Coronary artery (tissue), 2 donors: Measurements from ENCODE around the gene CAPN15.

Experiments used
- DNase-seq: peaks from one replicate; pipeline ENCODE4 v3.0.0-alpha.2; 2017; ENCODE audit warnings: low spot score
- H3K27ac ChIP-seq, 2 donors: fragments of 200-600 bp; sonication (generic); one replicate each; pipeline ENCODE4 v1.5.1; 2016 to 2019
- H3K4me3 ChIP-seq: fragments of 200-600 bp; sonication (generic); 2 replicates; pipeline ENCODE4 v1.5.1; 2016; ENCODE audit warnings: mild to moderate bottlenecking, moderate library complexity
- CTCF ChIP-seq: fragments of 200-600 bp; sonication (generic); IDR thresholded peaks from one replicate; pipeline ENCODE4 v1.5.1; 2019; ENCODE audit warnings: antibody characterized with exemption

The CAPN15 gene

DNA sequence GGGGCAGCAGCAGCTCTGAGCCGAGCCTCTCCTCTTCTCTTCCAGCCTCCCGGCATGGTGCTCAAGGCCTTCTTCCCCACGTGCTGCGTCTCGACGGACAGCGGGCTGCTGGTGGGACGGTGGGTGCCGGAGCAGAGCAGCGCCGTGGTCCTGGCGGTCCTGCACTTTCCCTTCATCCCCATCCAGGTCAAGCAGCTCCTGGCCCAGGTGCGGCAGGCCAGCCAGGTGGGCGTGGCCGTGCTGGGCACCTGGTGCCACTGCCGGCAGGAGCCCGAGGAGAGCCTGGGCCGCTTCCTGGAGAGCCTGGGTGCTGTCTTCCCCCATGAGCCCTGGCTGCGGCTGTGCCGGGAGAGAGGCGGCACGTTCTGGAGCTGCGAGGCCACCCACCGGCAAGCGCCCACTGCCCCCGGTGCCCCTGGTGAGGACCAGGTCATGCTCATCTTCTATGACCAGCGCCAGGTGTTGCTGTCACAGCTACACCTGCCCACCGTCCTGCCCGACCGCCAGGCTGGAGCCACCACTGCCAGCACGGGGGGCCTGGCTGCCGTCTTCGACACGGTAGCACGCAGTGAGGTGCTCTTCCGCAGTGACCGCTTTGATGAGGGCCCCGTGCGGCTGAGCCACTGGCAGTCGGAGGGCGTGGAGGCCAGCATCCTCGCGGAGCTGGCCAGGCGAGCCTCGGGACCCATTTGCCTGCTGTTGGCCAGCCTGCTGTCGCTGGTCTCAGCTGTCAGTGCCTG is 46.7 kb downstream of the CAPN15 start:
- TF ChIP-seq CTCF: no peak
- H3K4me3 ChIP-seq: no peak overlapping the region

GRCh38 chr16:575354-576196 is 48.1 kb downstream of the CAPN15 start:
- no peak for DNase-seq
- no peak overlapping the region for H3K27ac ChIP-seq
- H3K4me3 ChIP-seq: no peak overlapping the region
- TF ChIP-seq CTCF: no peak

More for the DNA sequence above, 46.7 kb downstream of the CAPN15 start:
- H3K27ac ChIP-seq: no peak overlapping the region
- no peak for DNase-seq

DNA sequence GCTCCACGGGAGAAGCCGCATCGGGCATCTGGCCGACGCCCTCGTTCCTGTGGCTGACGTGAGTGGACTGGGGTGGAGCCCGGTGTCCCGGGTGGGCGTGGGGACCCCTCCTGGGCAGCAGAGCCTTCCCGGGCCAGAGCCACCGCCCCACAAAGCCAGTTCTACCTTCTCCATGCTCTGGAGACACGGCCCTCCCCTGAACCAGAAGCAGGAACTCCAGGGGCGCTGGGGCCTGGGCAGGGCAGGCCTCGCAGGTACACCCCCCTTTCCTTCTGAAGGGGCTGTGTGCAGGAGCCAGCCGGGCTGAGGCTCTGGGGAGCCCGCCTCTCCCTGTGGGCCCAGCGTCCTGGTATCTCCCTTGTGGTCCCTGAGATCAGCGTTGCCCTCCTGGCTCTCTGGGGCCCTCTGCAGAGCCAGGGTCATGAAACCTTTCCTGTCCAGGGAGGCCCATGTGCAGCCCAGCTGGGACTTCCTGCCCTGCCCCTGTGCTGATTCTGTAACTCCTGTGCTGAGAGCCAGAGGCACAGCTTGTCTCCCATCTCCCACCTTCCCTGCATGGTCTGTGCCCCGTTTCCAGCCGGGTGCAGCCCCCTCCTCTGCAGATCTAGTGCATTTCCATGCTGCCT is 48.8 kb downstream of the CAPN15 start:
- no peak overlapping the region for H3K4me3 ChIP-seq
- no peak for DNase-seq
- no peak overlapping the region for H3K27ac ChIP-seq
- no peak for TF ChIP-seq CTCF

DNA sequence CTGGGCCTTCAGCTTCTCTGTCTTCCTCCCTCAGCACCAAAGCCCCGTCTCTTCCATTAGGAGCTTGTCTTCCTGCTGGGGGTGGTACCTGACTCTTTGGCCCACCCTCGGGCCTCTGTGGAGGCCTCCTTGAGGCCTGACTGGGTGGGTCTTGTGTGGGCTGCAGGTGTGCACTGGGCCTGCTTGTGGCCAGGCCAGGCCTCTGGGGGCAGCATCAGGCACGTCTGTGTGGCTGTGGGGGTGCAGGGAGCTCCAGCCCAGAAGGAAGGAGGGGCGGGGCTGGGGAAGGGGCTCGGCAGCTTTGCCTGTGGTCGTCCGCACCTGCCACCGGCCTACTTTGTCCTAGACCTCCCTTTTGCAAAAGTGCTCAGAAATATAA is 49.3 kb downstream of the CAPN15 start:
- Histone ChIP-seq H3K27ac (no peak overlapping the region), H3K4me3 (no peak overlapping the region)
- no peak for DNase-seq
- no peak for TF ChIP-seq CTCF

DNA sequence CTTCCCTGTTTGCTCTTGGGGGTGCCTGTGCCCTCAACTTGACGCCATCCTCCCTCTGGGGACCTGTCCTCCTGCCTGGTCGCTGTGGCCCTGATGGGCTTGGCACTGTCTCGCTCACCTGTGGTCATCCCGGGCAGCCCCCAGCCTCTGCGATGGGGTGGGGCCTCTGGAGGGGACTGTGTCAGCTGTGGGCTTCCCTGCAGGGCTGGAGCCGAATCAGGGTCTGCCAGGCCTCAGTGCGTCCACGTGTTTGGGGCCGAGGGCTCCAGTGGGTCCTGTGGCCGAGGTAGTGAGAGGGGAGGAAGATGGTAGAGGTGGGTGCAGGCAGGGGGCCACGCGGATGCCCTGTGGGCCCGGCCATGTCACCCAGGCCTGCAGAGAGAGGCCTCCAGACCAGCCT is 50.3 kb downstream of the CAPN15 start:
- TF ChIP-seq CTCF: no peak
- no peak for DNase-seq
- no peak overlapping the region for H3K27ac ChIP-seq
- H3K4me3 ChIP-seq: no peak overlapping the region

DNA sequence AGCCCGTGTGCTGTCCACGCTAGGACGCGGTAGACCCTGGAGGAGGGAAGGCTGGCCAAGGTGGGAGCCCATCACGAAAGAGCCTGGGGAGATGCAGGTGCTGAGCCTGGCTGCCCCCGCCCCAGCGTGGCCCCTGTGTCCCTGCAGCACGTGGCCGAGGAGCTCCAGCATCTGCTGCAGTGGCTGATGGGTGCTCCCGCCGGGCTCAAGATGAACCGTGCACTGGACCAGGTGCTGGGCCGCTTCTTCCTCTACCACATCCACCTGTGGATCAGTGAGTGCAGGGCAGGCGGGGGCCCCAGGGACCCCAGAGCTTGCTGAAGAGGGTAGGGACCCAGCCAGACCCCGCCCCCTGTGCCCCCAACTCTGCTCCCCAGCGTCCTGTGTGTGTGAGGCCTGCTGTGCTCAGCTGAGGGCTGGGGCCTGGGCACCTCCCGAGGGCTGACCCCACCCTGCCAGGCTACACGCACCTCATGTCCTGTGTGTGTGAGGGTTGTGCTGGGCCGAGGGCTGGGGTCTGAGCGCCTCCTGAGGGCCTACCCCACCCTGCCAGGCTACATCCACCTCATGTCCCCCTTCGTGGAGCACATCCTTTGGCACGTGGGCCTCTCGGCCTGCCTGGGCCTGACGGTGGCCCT is 50.8 kb downstream of the CAPN15 start:
- H3K27ac ChIP-seq: no peak overlapping the region
- no peak for DNase-seq
- TF ChIP-seq CTCF: no peak
- no peak overlapping the region for H3K4me3 ChIP-seq
